ENCODE results near the gene SRPK3. TPM values are rescaled to one million over a fixed set of nuclear protein-coding genes. Genes with fewer than 3 reads are reported as not detected.

The SRPK3 gene
- polyA plus RNA-seq, 3 donors, result 0.01 TPM; not detected in 2

GRCh38 chrX:153800746-153801145, 19.9 kb downstream of the SRPK3 start:
- Histone ChIP-seq H4K20me1 (ENCODE audit: insufficient read depth, low read length) (no peaks in the 10 kb centered on the region), H3K4me3 (replicated peaks in 1 of 3; ENCODE audit: low read depth in 2 of 3, low read length in 3 of 3) (no peak overlapping the region), H3K36me3 (replicated peaks in 1 of 2; ENCODE audit: control insufficient read depth in 1 of 2, insufficient read depth in 2 of 2, low read length in 2 of 2) (peaks cover 24 to 27% of the 10 kb centered on the region in 2 donors), H3K27ac (ENCODE audit: low read depth in 1 of 2, low read length in 2 of 2) (no peak overlapping the region), H3K79me2 (ENCODE audit: insufficient read depth, low read length) (peaks cover 5% of the 10 kb centered on the region), H2AFZ (ENCODE audit: insufficient read depth, low read depth, low read length, poor library complexity, severe bottlenecking) (no peak overlapping the region), H3K9ac (ENCODE audit: insufficient read depth, low read length, poor library complexity, severe bottlenecking) (no peak overlapping the region), H3K9me3 (replicated peaks in 1 of 2; ENCODE audit: control insufficient read depth in 1 of 2, insufficient read depth in 1 of 2, low read length in 2 of 2) (no peaks in the 10 kb centered on the region), H3K4me1 (ENCODE audit: control insufficient read depth in 1 of 2, insufficient read depth in 2 of 2, low read length in 2 of 2) (peaks cover under 1 to 5% of the 10 kb centered on the region in 2 donors), H3K4me2 (replicated peaks; ENCODE audit: extremely low read depth, low read length, poor library complexity, severe bottlenecking) (no peak overlapping the region), H3K27me3 (ENCODE audit: control insufficient read depth in 2 of 2, insufficient read depth in 2 of 2, low read length in 2 of 2) (no peaks in the 10 kb centered on the region)
- TF ChIP-seq CTCF (IDR thresholded peaks at IDR 0.05), result no peak
- Mint-ChIP-seq H3K36me3 (peaks cover 17 to 35% of the 10 kb centered on the region in 2 donors), H3K27me3 (ENCODE audit: low read depth in 3 of 3) (peaks cover 6 to 21% (median 17%) of the 10 kb centered on the region in 3 donors), H3K9me3 (peaks cover 0 to 48% (median 18%) of the 10 kb centered on the region in 7 donors), H3K27ac (no peak overlapping the region), H3K4me3 (no peak overlapping the region), H3K4me1 (peaks cover 6% of the 10 kb centered on the region)
- intact Hi-C loops (cut with micrococcal nuclease), result no loop called here
- 100% methylated on average over 2 of the region's 7 CpGs for WGBS (ENCODE audit: insufficient coverage)
- no peak for DNase-seq

GRCh38 chrX:153801669-153802068, 20.8 kb downstream of the SRPK3 start:
- Histone ChIP-seq H2AFZ (ENCODE audit: insufficient read depth, low read depth, low read length, poor library complexity, severe bottlenecking) (no peak overlapping the region), H3K9me3 (replicated peaks in 1 of 2; ENCODE audit: control insufficient read depth in 1 of 2, insufficient read depth in 1 of 2, low read length in 2 of 2) (no peaks in the 10 kb centered on the region), H3K4me2 (replicated peaks; ENCODE audit: extremely low read depth, low read length, poor library complexity, severe bottlenecking) (no peak overlapping the region), H3K36me3 (replicated peaks in 1 of 2; ENCODE audit: control insufficient read depth in 1 of 2, insufficient read depth in 2 of 2, low read length in 2 of 2) (peaks cover 19 to 21% of the 10 kb centered on the region in 2 donors), H3K9ac (ENCODE audit: insufficient read depth, low read length, poor library complexity, severe bottlenecking) (no peak overlapping the region), H3K79me2 (ENCODE audit: insufficient read depth, low read length) (no peaks in the 10 kb centered on the region), H3K4me1 (ENCODE audit: control insufficient read depth in 1 of 2, insufficient read depth in 2 of 2, low read length in 2 of 2) (no peaks in the 10 kb centered on the region), H3K27ac (ENCODE audit: low read depth in 1 of 2, low read length in 2 of 2) (no peak overlapping the region), H4K20me1 (ENCODE audit: insufficient read depth, low read length) (no peaks in the 10 kb centered on the region), H3K4me3 (replicated peaks in 1 of 3; ENCODE audit: low read depth in 2 of 3, low read length in 3 of 3) (no peak overlapping the region), H3K27me3 (ENCODE audit: control insufficient read depth in 2 of 2, insufficient read depth in 2 of 2, low read length in 2 of 2) (no peaks in the 10 kb centered on the region)
- peaks cover 13 to 30% of the 10 kb centered on the region in 2 donors for H3K36me3 Mint-ChIP-seq
- no peak overlapping the region for H3K27ac Mint-ChIP-seq
- peaks cover 6 to 25% (median 17%) of the 10 kb centered on the region in 3 donors for H3K27me3 Mint-ChIP-seq (ENCODE audit: low read depth in 3 of 3)
- DNase-seq, result no peak
- 93% methylated on average over 5 of the region's 8 CpGs for WGBS (ENCODE audit: insufficient coverage)
- no peak for TF ChIP-seq CTCF (IDR thresholded peaks at IDR 0.05)
- intact Hi-C loops (cut with micrococcal nuclease), result no loop called here
- peaks cover 0 to 40% (median 10%) of the 10 kb centered on the region in 7 donors for H3K9me3 Mint-ChIP-seq
- no peaks in the 10 kb centered on the region for H3K4me1 Mint-ChIP-seq
- no peak overlapping the region for H3K4me3 Mint-ChIP-seq

Data from CD14-positive monocyte (primary cell).